Stimulated activated CD4-positive, alpha-beta T cell treated with anti-CD3 and anti-CD28 coated beads, Interleukin-15, amount 100 ng/mL, for 24 hours (primary cell): Measurements from ENCODE around the gene ADRA1B.

Source experiments
- DNase-seq: peaks from one replicate; pipeline ENCODE4 v3.0.0-alpha.2; 2020

ADRA1B gene

DNA sequence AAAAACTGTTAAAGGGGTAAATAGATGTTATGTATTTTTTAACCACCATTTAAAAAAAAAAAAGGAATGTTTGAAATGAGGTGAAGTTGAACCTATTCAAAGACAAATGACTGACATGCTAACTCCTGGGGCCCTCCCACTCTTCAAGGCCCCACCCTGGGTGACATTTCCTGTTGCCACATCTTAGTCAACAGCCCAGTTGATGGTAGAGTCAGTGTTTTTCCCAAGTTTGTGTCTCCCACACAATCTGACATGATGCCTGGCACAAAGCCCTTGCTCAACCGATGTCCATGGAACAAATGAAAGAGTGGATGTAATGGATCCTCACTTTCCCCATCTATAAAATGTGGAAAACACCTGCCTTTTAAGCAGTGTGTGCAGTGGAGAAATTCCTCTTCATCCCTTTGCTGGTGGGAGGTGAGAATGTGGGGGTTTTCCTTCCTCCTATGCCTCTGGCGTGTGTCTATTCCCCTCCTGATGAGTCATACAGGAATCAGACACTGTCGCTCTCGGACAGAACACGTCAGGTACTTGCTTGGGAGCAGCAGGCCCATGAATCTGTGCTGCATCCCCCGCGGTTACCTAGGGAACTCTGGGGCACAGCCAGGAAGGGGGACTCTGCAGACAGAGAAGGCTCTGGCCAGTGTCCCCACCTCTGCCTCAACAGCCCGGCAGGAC, 13.7 kb upstream of the ADRA1B start:
- DNase-seq: no peak

GRCh38 chr5:159903131-159903530, 13.2 kb upstream of the ADRA1B start:
- no peak for DNase-seq

DNA sequence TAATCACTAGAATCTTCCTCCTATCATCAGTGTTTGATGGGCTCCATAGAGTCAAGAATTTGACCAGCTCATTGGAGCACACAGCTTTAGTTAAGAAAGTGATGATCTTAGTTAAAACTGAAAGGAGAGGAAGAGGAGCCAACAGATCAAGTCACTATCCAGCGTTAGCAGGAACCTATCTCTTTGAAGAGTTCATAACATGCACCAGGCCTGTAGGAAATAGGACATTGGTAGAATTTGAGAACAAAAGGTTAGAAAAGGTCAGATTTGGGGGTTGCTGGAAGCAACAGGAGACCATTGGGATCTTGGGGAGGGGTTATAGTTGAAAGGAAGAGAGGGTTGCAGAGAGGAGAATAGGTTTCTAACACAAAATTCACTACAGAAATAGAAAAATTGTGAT, 11.4 kb upstream of the ADRA1B start:
- DNase-seq: no peak

DNA sequence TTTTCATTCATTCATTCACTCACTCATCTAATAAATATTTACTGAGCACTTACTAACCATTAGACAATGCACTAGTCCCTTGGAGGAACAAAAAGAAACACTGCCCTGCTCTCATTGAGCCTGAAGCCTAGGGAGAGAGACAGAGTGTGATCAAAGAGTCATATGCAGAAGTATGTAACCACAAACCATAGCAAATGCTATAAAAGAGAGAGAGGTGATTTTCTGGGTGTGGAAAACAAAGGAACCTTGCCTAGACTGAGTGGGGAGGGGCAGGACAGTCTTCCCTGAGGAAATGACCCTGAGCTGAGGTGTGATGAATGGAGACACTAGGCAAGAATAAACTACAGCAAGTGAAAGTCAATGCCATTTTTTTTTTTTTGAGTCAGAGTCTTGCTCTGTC, 10.8 kb upstream of the ADRA1B start:
- no peak for DNase-seq

DNA sequence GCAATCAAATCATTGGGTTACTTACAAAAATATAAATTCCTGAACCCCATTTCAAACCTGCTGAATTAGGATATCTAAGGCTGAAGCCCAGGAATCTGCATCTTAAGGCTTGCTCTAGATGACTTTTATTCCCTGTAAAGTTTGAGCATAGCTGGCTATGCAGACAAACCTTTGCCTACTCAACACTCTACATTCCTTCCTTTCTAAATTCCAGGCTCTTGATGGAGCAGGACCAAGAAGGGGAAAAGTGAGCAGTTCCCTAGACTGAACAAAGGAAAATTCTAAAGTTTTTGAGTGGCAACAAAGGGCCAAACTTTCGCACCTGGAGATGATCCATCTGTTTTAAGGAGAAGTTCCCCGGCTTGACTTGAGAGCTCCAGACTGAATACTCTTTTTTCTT, 9.8 kb upstream of the ADRA1B start:
- no peak for DNase-seq

GRCh38 chr5:159906943-159907342, 9.3 kb upstream of the ADRA1B start:
- DNase-seq: no peak

DNA sequence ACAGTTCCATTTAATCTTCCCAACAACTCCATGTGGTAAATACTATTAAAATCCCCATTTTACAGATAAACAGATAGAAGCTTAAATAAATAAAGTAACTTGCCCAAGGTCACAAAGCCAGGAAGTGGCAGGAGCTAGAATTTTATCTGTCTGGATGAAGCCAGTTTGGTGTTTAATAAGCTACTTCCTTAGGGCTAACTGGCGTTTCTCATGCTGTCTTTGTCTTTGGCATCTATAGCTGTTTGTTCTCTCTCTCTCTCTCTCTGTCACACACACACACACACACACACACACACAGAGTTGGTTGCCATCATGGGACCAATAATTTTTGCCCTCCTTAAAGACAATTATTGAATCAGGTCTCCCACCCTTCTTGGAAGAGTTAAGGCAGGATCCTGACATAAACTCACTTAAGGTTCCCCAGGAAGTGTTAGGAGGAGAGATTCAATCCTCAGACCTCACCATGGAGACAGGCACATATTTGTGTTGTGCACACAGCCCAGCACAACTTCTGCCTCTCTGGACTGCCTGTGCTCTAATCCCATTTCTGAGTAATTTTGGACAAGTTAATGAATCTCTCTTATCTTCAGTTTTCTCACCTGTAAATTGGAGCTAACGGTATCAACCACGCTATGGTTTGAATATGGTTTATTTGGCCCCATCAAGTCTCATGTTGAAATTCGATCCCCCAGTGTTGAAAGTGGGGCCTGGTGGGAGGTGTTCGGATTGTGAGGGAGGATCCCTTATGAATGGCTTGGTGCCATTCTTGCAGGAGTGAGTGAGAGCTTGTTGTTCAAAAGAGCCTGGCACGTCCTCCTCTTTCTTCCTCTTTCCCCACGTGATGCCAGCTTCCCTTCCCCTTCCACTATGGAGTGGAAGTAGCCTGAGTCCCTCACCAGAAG, 8.3 kb upstream of the ADRA1B start:
- DNase-seq: no peak

DNA sequence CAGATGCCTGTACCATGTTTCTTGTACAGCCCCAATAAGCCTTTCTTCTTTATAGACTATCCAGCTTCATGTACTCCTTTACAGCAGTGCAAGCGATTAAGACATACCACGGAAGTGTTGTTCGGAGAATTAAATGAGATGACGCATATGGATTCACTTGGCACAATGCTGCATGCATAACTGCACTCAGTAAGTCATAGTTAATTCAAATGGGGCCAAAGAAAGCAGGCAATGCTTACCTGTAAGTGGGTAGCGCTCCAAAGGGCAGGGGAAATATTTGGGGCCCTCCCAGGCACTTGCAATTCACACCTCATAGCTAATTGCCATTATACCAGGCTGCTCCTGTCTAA, 7.7 kb upstream of the ADRA1B start:
- DNase-seq: no peak

DNA sequence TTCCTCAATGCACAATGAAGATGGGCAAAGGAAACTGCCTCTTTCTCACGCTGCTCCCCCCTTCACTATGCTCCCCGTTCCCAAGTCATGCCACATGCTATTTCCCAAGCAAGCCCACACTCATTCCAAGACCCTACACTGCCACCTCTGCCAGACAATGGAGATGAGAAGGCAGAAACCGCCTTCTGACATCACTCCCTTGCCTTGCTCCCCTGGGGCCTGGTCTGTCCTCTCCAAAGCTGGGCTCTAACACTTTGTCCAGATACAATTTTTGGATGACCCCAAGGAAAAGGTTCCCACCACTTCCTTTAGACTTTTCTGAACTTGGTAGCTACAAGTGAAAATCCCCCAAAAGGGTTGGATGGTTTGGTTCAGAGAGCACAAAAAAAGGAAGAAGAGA, 7.2 kb upstream of the ADRA1B start:
- DNase-seq: no peak

DNA sequence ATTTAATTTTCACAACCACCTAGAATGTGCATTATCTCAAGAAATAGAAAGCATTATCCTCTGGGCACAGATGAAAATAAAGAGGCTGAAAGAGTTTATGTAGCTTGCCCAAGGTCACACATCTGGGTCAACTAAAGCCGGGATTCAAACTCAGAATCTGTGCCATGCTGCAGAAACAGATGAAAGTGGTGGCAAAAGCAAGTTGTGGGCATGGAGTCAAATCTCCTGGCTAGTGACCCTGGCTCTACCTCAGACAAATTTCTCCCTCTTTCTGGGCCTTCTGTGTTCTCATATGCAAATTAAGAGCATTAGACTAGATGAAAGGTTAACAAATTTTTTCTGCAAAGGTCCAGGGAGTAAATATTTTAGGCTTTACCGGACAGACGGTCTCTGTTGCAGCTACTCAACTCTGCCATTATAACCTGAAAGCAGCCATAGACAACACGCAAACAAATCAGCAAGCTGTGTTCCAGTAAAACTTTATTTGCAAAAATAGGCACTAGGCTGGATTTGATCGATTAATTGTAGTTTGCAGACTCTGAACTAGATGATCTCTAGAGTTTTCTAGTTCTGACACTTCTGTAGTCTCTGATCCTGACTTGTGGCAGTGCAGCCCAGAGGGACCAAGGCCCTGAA, 6.0 kb upstream of the ADRA1B start:
- DNase-seq: no peak

GRCh38 chr5:159910843-159911229, 5.4 kb upstream of the ADRA1B start:
- no peak for DNase-seq

DNA sequence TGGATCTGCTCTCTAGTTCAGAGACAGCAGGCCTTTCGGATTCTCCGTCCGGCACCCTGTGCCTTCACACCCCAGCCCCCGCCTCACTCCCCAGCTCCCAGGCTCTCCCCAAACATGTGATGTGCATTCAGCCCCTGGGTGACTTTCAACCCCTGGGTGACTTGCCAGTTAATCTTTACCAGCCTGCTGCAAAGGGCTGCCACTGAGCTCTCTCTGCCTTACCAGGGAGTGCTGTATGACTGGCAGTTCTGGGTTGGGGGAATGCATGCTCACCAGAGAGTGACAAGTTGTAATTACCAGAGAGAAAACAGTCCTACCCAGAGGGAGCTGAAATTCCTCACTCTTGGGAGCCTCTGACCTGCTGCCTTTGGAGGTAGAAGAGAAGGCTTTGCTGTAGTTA, 4.9 kb upstream of the ADRA1B start:
- DNase-seq: no peak

DNA sequence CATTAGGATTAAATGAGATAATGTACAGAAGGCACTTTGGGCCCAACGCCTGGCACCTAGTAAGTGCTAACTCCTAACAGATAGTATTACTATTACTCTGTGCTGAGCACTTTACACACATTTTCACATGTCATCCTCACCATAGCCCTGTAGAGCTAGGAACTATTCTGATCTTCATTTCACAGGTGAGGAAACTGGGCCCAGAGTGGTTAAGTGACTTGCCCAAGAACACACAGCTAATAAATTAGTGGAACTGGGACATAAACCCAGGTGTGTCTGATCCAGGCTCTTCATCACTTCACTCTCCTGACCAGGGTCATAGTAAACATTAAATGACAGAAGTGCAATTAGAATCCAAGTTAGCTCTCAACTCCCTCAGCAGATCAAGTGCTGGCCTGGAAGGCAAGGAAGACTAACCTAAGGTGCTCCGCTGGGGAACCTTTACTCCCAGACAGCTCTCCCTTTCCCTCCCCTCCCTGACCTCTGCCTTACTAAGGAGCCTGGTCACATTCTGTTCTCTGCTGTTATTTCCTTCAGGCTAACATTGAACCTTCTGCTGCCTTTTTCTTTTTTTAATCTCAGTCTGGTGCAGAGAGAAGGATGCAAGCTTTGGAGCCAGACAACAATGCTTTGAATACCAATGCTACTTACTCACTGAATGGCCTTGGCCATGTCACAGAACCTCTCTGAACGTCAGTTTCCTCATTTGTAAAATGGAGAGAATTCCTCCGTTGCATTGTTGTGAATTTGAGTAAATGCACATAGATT, 4.1 kb upstream of the ADRA1B start:
- no peak for DNase-seq

DNA sequence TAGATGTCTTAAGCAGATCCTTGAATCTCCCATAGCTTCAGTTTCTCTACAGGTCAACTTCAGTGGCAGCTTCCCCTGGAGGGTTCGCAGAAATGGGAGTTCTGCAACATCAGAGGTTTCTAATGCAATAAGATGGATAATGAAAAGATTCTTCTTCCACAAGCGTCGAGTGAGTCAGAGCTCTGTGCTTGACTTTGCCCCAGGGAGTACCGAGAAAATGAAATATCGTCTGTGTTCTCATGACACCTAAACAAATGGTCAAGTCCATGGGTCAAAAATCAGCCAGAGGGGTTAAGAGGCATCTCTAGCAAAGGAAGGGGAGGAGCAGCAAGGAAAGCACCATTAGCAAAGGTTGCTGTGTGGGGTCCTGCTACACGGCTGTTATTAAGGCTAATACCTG, 3.2 kb upstream of the ADRA1B start:
- DNase-seq: no peak

- DNase-seq: no peak
These were observed 2.8 kb upstream of the ADRA1B start for GRCh38 chr5:159913501-159913900.

DNA sequence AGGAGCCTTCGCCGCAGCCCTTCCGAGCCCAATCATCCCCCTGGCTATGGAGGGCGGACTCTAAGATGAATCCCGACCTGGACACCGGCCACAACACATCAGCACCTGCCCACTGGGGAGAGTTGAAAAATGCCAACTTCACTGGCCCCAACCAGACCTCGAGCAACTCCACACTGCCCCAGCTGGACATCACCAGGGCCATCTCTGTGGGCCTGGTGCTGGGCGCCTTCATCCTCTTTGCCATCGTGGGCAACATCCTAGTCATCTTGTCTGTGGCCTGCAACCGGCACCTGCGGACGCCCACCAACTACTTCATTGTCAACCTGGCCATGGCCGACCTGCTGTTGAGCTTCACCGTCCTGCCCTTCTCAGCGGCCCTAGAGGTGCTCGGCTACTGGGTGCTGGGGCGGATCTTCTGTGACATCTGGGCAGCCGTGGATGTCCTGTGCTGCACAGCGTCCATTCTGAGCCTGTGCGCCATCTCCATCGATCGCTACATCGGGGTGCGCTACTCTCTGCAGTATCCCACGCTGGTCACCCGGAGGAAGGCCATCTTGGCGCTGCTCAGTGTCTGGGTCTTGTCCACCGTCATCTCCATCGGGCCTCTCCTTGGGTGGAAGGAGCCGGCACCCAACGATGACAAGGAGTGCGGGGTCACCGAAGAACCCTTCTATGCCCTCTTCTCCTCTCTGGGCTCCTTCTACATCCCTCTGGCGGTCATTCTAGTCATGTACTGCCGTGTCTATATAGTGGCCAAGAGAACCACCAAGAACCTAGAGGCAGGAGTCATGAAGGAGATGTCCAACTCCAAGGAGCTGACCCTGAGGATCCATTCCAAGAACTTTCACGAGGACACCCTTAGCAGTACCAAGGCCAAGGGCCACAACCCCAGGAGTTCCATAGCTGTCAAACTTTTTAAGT, 819 bp downstream of the ADRA1B start:
- DNase-seq: no peak

DNA sequence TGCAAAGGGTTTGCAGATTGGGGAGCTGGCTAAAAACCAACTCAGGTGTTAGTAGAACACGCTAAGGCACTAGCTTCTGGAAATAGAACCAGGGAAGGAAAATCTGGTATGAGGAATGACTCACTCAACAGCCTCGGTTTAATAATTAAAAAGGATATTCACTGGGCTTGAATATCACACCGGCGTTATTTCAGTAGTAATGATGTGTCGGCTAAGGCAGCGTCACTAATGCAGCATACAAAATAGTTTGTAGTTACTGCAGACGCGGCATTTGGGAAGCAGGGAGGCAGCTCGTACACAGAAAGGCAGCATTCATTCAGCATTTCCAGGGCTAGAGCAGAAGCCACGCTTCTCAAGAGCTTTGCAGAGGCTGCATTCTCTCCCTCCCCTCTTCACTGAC, 1.7 kb downstream of the ADRA1B start:
- DNase-seq: no peak

DNA sequence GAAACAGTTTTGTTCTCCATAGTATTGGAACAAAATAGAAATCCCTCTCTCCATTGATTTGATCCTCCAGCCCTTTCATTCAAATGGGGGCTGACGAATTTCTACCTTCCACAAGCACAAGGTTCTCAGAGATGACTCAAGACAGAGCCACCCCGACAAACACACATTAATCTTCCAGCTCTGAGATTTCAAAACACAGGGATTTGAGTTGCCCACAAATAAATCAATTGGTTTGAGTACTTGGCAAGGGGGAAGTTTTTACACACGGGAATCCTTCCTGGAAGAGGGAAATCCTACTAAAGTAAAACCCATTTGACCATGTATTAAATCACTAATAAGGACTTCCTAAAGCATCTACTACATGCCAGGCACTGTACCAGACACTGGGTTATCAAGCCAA, 5.4 kb downstream of the ADRA1B start:
- no peak for DNase-seq

GRCh38 chr5:159923008-159923407, 6.7 kb downstream of the ADRA1B start:
- DNase-seq: no peak

DNA sequence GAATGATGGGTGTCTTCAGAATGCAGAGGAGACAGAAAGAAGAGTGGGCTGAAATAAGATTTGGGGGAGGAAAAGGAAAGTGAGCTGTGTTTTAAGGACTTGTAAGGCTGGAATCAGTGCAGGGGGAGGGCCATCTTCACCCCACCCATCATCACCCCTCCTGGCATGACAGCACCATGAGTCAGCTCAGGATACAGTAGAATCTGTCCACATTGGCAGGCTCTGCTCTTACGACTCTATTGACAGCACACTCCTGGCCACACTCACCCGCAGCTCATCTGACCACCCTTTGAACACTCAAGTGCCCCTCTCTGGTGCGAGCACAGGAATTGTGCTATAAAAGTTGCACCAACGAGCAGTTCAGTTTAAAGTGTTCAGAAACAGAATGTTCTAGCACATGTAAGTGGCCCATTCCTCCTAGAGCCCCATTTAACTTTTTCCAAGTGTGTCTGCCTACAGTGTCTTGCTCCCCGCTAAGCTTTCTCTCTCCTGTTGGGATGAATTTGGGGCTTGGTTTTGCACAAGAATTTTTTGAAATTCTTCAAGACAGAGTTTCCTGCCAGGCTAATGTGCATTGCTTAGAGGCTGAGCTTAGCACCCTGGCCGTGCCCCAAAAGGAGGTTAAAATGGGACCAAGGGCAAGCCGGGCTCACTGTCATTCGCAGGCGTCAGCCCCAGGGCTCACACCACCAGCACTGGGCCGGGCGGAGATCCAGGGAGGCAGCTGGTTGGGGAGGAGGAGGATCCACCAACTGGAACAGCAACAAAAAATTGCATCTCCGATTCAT, 12.0 kb downstream of the ADRA1B start:
- no peak for DNase-seq

DNA sequence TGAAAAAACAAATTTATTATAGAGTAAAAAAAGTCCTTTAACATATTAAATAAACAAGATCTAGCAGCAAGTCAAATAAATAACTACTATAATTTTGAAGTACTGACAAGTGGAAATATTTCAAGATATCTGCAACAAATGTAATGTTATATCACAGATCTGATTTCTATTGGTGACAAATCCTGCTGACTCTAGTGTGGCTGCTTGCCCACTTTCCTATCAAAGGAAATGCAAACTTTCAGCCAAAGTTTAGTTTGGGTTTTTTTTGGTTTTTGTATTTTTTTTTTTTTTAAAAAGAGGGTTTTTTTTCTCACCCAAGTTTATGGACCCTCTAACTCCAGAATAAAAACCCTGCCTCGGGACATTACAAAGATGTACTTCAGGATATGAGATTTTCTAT, 12.9 kb downstream of the ADRA1B start:
- DNase-seq: no peak
